ENCODE data around the gene YY1AP1.

- TF ChIP-seq MAX (IDR thresholded peaks at IDR 0.05; ENCODE audit: low read depth, low read length) (no peak), CTCF (IDR thresholded peaks at IDR 0.05; ENCODE audit: low read depth, low read length) (no peak), POLR2A (IDR thresholded peaks at IDR 0.05; ENCODE audit: extremely low read depth, insufficient read length) (no peak)
Measured at GRCh38 chr1:155650231-155650757, 38.3 kb downstream of the YY1AP1 start.
